GM18505 (cell line): ENCODE measurements around the gene NSG1.
"Not testable (repeated sequence)": the region's sequence is repeated elsewhere in the genome, so short reads cannot be mapped to it uniquely, and the experiment has no call there.

Experiments
- ATAC-seq: cut with Tn5 transposase; IDR thresholded peaks from one replicate; pipeline ENCODE4 v1.9.1; 2021; ENCODE audit not compliant: unreplicated experiment
- POLR2A ChIP-seq: IDR thresholded peaks from 4 replicates; pipeline ENCODE4 v1.6.1; 2011; ENCODE audit warnings: borderline replicate concordance; ENCODE audit not compliant: insufficient read depth, insufficient read length; ENCODE audit errors: extremely low read depth

The NSG1 gene

DNA sequence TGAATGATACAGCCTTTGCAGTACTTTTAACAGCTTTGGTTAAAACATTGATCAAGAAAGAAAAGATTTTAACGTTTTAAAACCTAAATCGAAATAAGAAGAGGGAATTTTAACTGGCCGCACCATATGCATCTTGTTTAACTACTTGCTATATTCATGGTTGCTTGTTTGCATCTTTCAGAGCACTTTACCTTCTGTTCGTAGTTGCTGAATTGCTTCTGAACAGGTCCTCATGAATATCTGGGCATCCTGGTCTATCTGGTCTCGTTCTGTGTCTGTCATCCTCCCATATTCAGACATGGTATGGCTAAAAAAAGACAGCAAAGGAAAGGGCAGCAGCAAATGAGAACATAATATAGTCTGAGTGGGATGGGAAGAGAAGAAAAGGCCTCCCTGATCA lies 72.3 kb downstream of the NSG1 start:
- no peak for TF ChIP-seq POLR2A
- ATAC-seq, result no peak

DNA sequence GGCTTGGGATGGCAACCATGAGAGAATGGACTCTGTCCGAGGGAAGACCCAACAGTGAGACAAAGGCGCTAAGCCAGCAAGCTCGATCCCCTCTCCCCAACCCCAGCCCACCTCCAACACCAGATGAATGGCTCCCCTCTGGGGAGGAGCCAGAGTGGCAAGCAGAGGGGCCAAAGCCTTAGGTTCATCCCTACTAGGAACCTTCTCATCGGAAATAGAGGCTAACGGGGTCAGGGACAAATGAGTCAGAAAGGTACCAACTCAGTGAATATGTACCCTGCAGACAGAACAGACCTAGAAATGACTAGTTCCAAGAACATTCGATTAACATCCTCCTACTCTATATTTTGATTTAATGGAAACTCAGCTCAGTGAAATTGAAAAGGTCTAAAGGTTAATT lies 73.9 kb downstream of the NSG1 start:
- no peak for TF ChIP-seq POLR2A
- no peak for ATAC-seq

DNA sequence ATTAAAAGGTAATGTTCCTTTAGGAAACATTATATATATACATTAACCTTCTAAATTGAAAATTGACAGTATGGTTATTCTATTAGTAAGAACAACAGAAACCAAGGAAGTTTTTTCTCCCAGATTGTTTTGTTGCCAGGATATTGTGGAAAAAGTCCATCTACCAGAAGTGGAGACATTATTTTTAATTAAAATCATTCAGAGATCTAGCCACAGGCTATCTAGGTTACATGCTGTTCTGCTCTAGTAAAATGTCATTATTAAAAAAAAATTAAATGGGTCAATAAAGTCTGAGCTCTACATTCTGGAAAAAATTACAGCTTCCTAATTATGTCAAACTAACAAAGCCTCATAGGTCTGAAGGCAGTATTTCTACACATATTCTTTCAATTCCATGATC lies 74.3 kb downstream of the NSG1 start:
- no peak for TF ChIP-seq POLR2A
- ATAC-seq, result no peak

DNA sequence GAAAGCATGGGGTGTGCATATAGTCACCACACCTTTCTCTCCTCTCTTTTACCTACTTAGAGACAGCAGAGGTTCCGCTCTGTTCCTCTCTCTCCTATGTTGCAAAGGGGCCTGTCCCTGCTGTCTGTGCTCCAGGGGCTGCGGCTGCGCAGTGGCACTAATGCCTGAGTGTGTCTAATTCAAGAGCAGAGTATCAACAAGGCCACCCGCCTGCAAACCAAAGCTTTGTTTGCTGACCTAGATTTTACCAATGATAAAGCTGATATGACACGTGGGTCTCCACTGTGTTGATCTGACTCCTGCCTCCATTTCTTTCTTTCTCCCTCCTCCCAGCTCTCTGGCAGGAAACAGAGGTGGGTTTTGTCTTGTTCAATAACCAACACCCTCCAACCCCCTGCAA lies 74.9 kb downstream of the NSG1 start:
- no peak for ATAC-seq
- TF ChIP-seq POLR2A, result no peak

DNA sequence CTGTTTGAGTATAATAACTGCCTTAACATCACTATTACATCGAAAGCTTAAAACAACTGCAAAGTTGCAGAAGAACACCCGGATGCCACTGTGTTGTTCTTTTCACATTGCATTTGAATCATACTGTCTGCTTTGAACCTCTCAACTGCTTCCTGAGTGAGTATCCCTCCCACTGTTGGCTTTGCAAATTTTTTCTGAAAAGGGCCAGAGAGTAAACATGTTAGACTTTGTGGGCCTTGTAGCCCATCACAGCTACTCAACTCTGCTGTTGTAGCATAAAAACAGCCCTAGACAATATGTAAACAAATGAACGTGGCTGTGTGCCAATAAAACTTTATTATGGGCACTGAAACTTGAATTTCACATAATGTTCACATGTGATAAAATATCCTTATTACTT lies 76.1 kb downstream of the NSG1 start:
- no peak for ATAC-seq
- no peak for TF ChIP-seq POLR2A

DNA sequence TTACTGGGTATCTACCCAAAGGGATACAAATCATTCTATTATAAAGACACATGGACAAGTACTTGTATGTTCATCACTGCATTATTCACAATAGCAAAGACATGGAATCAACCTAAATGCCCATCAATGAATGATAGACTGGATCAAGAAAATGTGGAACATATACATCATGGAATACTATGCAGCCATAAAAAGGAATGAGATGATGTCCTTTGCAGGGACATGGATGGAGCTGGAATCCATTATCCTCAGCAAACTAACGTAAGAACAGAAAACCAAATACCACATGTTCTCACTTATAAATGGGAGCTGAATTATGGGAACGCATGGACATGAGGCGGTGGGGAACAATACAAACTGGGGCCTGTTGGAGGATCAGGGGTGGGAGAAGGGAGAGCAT lies 78.3 kb downstream of the NSG1 start:
- ATAC-seq, result not testable (repeated sequence)
